Urinary bladder (tissue), 4 donors: Measurements from ENCODE around the gene DLAT. TPM values are rescaled to one million over a fixed set of nuclear protein-coding genes. Genes with fewer than 3 reads are reported as not detected.
"Not testable (repeated sequence)": the region's sequence is repeated elsewhere in the genome, so short reads cannot be mapped to it uniquely, and the experiment has no call there.

Experiments used
- DNase-seq: peaks from one replicate; pipeline ENCODE4 v3.0.0-alpha.2; 2015; ENCODE audit errors: extremely low spot score
- H3K27ac ChIP-seq: one replicate; pipeline ENCODE4 v1.5.1; 2013; ENCODE audit warnings: low read depth, mild to moderate bottlenecking, moderate library complexity
- H3K36me3 ChIP-seq: one replicate; pipeline ENCODE4 v1.6.1; 2013; ENCODE audit warnings: mild to moderate bottlenecking, moderate library complexity; ENCODE audit not compliant: insufficient read depth
- H3K4me1 ChIP-seq: one replicate; pipeline ENCODE4 v1.6.1; 2013; ENCODE audit warnings: mild to moderate bottlenecking, moderate library complexity; ENCODE audit not compliant: insufficient read depth
- H3K4me3 ChIP-seq: one replicate; pipeline ENCODE4 v1.5.1; 2013; ENCODE audit warnings: low read depth, low read length
- WGBS: extraction: QIAGEN DNeasy Blood & Tissue Kit; methylation state at CpG from one replicate; pipeline ENCODE4 v1.1.7; 2013; 5-methylcytosine and 5-hydroxymethylcytosine counted together
- polyA plus RNA-seq: library from polyadenylated mRNA; stranded (reverse); fragments of 200-250 nt; gene quantifications from one replicate; pipeline ENCODE4 v1.2.3, GENCODE V29; 2013
- total RNA-seq: library from RNA; depleted of rRNA; stranded (reverse); fragments of >200 nt; gene quantifications from one replicate; pipeline ENCODE4 v1.2.3, GENCODE V29; 2014
- donor health status: healthy with polysubstance abuse.
- donor health status: healthy.

Gene DLAT
- total and polyA plus RNA-seq, 2 donors: 23.7 to 36.9 TPM

DNA sequence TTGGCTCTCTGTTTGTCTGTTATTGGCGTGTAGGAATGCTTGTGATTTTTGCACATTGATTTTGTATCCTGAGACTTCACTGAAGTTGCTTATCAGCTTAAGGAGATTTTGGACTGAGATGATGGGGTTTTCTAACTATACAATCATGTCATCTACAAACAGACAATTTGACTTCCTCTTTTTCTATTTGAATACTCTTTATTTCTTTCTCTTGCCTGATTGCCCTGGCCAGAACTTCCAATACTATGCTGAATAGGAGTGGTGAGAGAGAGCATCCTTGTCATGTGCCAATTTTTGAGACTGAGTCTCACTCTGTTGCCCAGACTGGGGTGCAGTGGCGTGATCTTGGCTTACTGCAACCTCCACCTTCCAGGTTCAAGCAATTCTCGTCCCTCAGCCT lies 23.0 kb downstream of the DLAT start:
- H3K36me3 ChIP-seq, H3K4me3 ChIP-seq, DNase-seq, H3K27ac ChIP-seq, H3K4me1 ChIP-seq: not testable (repeated sequence)
- 93% methylated on average over 3 of the region's 3 CpGs for WGBS

GRCh38 chr11:112049777-112050176 lies 24.6 kb downstream of the DLAT start:
- 49% methylated on average over 2 of the region's 2 CpGs for WGBS
- H3K4me1 ChIP-seq: no peaks in the 10 kb centered on the region
- no peak for DNase-seq
- peaks cover 6% of the 10 kb centered on the region for H3K36me3 ChIP-seq
- H3K4me3 ChIP-seq: no peak overlapping the region
- no peak overlapping the region for H3K27ac ChIP-seq

DNA sequence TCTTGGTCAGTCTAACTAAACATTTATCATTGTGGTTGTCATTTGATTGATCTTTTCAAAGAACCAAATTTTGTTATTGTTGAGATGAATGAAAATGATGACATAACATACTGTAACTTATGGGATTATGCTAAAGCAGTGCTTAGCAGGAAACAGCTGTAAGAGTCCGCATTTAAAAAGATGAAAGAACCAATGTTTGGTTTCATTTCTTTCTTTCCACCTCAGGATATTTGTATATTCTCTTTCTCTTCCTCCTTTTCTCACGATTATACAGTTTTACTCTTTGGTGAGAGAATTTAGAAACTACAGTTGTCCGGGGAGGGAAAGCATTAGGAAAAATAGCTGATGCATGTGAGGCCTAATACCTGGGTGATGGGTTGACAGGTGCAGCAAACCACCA lies 25.5 kb downstream of the DLAT start:
- Histone ChIP-seq H3K4me3 (no peak overlapping the region), H3K27ac (no peak overlapping the region), H3K4me1 (no peaks in the 10 kb centered on the region), H3K36me3 (peaks cover 3% of the 10 kb centered on the region)
- no peak for DNase-seq
- 89% methylated on average over 3 of the region's 3 CpGs for WGBS

GRCh38 chr11:112051768-112052167 lies 26.6 kb downstream of the DLAT start:
- peaks cover 3% of the 10 kb centered on the region for H3K36me3 ChIP-seq
- no peak for DNase-seq
- H3K27ac ChIP-seq: no peak overlapping the region
- 86% methylated on average over 3 of the region's 3 CpGs for WGBS
- no peaks in the 10 kb centered on the region for H3K4me1 ChIP-seq
- no peak overlapping the region for H3K4me3 ChIP-seq

GRCh38 chr11:112057170-112057569 lies 32.0 kb downstream of the DLAT start:
- Histone ChIP-seq H3K4me1 (no peaks in the 10 kb centered on the region), H3K4me3 (no peak overlapping the region), H3K36me3 (peaks cover 3% of the 10 kb centered on the region), H3K27ac (no peak overlapping the region)
- DNase-seq: no peak
- 79% methylated on average over 4 of the region's 4 CpGs for WGBS

DNA sequence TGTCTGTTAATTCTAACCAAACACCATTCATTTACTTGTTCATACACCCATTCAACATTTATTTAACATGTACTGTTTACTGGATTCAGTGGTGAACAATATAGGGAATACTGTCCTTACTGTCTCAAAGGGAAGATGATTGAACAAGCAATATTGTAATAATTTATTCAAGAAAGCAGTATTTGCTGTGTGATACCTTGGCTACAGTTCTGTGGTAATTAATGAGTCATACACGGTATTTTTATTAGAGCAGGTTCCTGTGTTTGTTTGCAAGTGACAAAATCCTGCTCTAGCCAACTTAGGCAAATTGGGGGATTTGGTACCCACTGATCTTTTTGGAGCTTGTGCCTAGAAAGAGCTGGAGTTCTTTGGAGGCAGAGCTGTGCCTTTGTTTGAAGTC lies 32.9 kb downstream of the DLAT start:
- DNase-seq: no peak
- 69% methylated on average over 1 of the region's 1 CpG for WGBS
- H3K36me3 ChIP-seq: no peaks in the 10 kb centered on the region
- H3K4me1 ChIP-seq: no peaks in the 10 kb centered on the region
- H3K27ac ChIP-seq: no peak overlapping the region
- no peak overlapping the region for H3K4me3 ChIP-seq

GRCh38 chr11:112062923-112063322 lies 37.7 kb downstream of the DLAT start:
- Histone ChIP-seq H3K4me3 (no peak overlapping the region), H3K36me3 (no peaks in the 10 kb centered on the region), H3K27ac (no peak overlapping the region), H3K4me1 (no peaks in the 10 kb centered on the region)
- WGBS: 88% methylated on average over 1 of the region's 1 CpG
- DNase-seq: no peak

- peaks cover 7% of the 10 kb centered on the region for H3K36me3 ChIP-seq
- H3K4me3 ChIP-seq: peak within 1 kb of the TSS; percentile 90
- peak within 1 kb of the TSS; percentile 95 for H3K27ac ChIP-seq
- peak; percentile 83 for DNase-seq
- under 1% methylated on average over 43 of the region's 43 CpGs for WGBS
- no peaks in the 10 kb centered on the region for H3K4me1 ChIP-seq
These were observed 49.0 kb downstream of the DLAT start, which contains the start of the genes NKAPD1 and PIH1D2 for GRCh38 chr11:112073941-112074811. NKAPD1 (plus strand) TSS chr11:112074299; CDS start chr11:112075575, 1,276 bp downstream. PIH1D2 (minus strand) TSS chr11:112074017; CDS start chr11:112073174, 843 bp downstream.

DNA sequence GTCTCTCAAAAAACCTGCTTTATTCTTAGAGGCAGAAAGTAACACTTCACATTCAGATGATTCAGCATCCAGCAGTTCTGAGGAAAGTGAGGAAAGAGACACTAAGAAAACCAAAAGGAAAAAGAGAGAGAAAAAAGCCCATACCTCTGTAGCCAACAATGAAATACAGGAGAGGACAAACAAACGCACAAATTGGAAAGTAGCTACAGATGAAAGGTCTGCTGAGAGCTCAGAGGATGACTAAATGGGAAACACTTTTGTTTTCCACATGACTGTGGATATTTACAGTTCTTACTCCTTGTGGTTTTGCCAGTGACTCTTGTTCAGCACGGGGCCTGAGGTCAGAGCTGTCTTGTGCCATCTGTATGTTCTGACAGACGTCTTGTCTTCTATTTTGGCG lies 57.5 kb downstream of the DLAT start:
- Histone ChIP-seq H3K27ac (no peak overlapping the region), H3K36me3 (peaks cover 8% of the 10 kb centered on the region), H3K4me3 (no peak overlapping the region), H3K4me1 (no peaks in the 10 kb centered on the region)
- no peak for DNase-seq
- WGBS: 81% methylated on average over 4 of the region's 4 CpGs

- no peak for DNase-seq
- no peaks in the 10 kb centered on the region for H3K4me1 ChIP-seq
- peak overlapping the region; percentile 73 for H3K4me3 ChIP-seq
- peaks cover 2% of the 10 kb centered on the region for H3K36me3 ChIP-seq
- WGBS: 4% methylated on average over 19 of the region's 19 CpGs
- H3K27ac ChIP-seq: peak overlapping the region; percentile 63
These were observed 60.7 kb downstream of the DLAT start for GRCh38 chr11:112085822-112086421.

DNA sequence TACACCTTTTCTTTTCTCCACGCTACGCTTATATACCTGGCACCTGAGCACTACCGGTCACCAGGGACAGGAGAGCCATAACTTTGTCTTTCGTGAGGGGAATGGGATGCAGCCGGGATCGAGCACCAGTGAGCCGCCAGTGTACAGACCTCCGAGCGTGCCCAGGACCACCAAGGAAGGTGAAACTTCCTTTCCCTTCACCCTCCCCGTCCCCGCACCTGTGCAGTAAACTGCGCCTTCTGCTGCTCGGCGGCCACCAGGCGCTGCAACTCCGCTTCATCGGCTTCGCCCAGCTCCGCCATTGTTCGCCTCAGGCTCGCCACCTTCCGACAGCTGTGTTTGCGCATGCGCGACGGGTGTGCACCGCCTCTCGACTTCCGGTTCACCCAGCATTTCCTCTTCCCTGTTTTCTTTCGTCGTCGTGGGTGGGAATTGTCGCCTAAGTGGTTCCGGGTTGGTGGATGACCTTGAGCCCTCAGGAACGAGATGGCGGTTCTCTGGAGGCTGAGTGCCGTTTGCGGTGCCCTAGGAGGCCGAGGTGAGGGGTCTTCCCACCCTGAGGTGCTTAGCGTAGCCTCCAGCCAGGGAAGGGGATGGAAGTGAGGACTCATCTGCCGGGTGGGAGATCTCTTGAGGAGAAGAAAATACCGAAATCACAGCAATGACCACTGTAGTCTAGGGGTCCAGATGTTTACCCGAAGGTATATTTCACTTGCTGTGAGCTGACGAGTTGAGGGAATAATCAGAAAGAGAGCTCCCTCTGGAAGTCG lies 61.4 kb downstream of the DLAT start, which contains the start of the genes SDHD and TIMM8B:
Gene SDHD (plus strand): TSS at position 452 of the 770 bp plus-strand sequence. CDS start 35 bp downstream, at position 487.
Gene TIMM8B (minus strand): TSS at position 335 of the 770 bp plus-strand sequence. CDS start 33 bp downstream, at position 302.
- no peaks in the 10 kb centered on the region for H3K4me1 ChIP-seq
- under 1% methylated on average over 45 of the region's 45 CpGs for WGBS
- H3K36me3 ChIP-seq: peaks cover 4% of the 10 kb centered on the region
- H3K4me3 ChIP-seq: peak within 1 kb of the TSS; percentile 73
- peak within 1 kb of the TSS; percentile 63 for H3K27ac ChIP-seq
- DNase-seq: peak; percentile 98

GRCh38 chr11:112087212-112087611 lies 62.0 kb downstream of the DLAT start:
- Histone ChIP-seq H3K4me1 (no peaks in the 10 kb centered on the region), H3K36me3 (peaks cover 4% of the 10 kb centered on the region), H3K27ac (no peak overlapping the region), H3K4me3 (peak overlapping the region; percentile 73)
- 16% methylated on average over 10 of the region's 10 CpGs for WGBS
- DNase-seq: no peak

DNA sequence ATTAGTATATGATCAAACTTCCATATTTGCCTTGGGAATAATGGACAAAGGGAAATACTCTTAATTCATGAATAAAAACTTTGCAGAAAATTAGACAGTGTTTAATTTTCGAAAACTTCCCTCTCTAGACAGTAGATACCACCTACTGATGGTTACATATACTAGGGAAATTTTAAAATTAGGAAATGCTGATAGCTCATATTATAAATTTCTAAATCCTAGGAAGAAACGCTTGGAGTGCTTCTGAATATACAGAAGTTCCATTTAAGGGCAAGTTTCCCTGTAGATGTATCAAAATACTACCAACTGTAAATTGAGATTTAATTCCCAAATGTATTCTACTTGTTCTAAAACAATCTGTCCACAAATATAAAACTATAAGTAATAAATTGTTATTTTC lies 70.1 kb downstream of the DLAT start:
- H3K36me3 ChIP-seq: not testable (repeated sequence)
- 95% methylated on average over 2 of the region's 2 CpGs for WGBS

More for the DNA sequence above, 70.1 kb downstream of the DLAT start:
- not testable (repeated sequence) for H3K27ac ChIP-seq, DNase-seq, H3K4me3 ChIP-seq, H3K4me1 ChIP-seq
